ENCODE measurements around the gene ZDHHC11.
"Not testable (repeated sequence)": the region's sequence is repeated elsewhere in the genome, so short reads cannot be mapped to it uniquely, and the experiment has no call there.

GRCh38 chr5:771841-772546 lies 78.8 kb downstream of the ZDHHC11 start:
- not testable (repeated sequence) for TF ChIP-seq POLR2AphosphoS5, CTCF, EP300 (IDR thresholded peaks at IDR 0.05)

Data from upper lobe of left lung (tissue), 4 donors.